ENCODE data around the gene NDUFA7.

DNA sequence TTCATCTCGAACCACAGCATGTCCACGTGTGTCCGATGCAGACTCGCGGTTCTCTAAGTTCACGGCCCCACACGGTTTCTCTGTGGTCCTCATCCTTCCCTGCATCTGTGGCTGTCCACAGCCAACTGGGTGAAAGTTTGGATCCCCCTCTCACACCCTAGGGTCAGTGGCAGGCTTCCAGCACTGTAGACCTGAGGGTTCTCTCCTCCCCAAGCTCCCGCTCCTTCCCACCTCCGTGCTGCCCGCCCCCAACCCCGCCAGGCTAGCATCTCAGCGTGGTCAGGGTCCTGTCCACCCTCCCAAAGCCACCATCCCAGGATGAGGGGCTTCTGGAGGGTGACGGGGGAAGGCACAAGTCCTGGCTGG lies 45.8 kb upstream of the NDUFA7 start:
- TF ChIP-seq ISL1 (CRISPR knock-in tag; IDR thresholded peaks at IDR 0.05) (no peak), BACH2 (CRISPR knock-in tag; IDR thresholded peaks at IDR 0.05; ENCODE audit: borderline replicate concordance) (no peak), ZFP3 (CRISPR knock-in tag; IDR thresholded peaks at IDR 0.05) (no peak), PPARA (CRISPR knock-in tag; IDR thresholded peaks at IDR 0.05; ENCODE audit: borderline replicate concordance) (no peak), ZNF565 (CRISPR knock-in tag; conservative IDR thresholded peaks at IDR 0.05; ENCODE audit: low read depth) (no peak), ZC3H10 (CRISPR knock-in tag; IDR thresholded peaks at IDR 0.05) (no peak), TCF4 (CRISPR knock-in tag; IDR thresholded peaks at IDR 0.05; ENCODE audit: borderline replicate concordance) (no peak), ESRRG (CRISPR knock-in tag; IDR thresholded peaks at IDR 0.05) (no peak), RARB (CRISPR knock-in tag; IDR thresholded peaks at IDR 0.05) (no peak), ZFP30 (CRISPR knock-in tag; IDR thresholded peaks at IDR 0.05) (no peak), ZNF8 (CRISPR knock-in tag; IDR thresholded peaks at IDR 0.05) (no peak)
- TF ChIP-seq, protein P1, sequence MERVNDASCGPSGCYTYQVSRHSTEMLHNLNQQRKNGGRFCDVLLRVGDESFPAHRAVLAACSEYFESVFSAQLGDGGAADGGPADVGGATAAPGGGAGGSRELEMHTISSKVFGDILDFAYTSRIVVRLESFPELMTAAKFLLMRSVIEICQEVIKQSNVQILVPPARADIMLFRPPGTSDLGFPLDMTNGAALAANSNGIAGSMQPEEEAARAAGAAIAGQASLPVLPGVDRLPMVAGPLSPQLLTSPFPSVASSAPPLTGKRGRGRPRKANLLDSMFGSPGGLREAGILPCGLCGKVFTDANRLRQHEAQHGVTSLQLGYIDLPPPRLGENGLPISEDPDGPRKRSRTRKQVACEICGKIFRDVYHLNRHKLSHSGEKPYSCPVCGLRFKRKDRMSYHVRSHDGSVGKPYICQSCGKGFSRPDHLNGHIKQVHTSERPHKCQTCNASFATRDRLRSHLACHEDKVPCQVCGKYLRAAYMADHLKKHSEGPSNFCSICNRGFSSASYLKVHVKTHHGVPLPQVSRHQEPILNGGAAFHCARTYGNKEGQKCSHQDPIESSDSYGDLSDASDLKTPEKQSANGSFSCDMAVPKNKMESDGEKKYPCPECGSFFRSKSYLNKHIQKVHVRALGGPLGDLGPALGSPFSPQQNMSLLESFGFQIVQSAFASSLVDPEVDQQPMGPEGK (CRISPR knock-in tag; IDR thresholded peaks at IDR 0.05; ENCODE audit: borderline replicate concordance), result no peak

All from SK-N-SH treated with all-trans-retinoic acid at 6 μM for 48 hours (cell line).